Ecto neural progenitor cell (in vitro differentiated cells): ENCODE results near the gene THSD4.
"Not testable (repeated sequence)": the region's sequence is repeated elsewhere in the genome, so short reads cannot be mapped to it uniquely, and the experiment has no call there.

Experiments used
- DNase-seq: peaks from one replicate; pipeline ENCODE4 v3.0.0-alpha.2; 2018; ENCODE audit warnings: low spot score

THSD4 gene

GRCh38 chr15:71350622-71351378, 235.5 kb downstream of the THSD4 start:
- no peak for DNase-seq

DNA sequence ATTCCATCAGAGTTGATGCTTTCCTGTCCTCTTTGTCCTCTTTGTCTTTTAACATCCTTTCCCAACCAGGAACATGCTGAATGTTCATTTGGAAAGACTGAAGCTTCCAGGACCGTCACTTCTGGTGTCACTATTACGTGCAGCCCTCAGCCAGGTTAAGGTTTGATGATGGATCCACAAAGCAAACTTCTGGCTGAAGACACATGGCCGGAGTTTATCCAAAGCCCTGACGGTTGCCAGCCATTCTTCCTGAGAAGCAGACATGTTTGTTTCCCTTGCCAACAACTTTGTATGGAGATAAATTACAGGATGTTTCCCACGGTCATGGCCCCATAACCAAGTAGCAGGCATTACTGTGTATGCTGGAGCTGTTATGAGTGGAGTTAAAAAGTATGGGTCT, 236.9 kb downstream of the THSD4 start:
- DNase-seq = no peak

DNA sequence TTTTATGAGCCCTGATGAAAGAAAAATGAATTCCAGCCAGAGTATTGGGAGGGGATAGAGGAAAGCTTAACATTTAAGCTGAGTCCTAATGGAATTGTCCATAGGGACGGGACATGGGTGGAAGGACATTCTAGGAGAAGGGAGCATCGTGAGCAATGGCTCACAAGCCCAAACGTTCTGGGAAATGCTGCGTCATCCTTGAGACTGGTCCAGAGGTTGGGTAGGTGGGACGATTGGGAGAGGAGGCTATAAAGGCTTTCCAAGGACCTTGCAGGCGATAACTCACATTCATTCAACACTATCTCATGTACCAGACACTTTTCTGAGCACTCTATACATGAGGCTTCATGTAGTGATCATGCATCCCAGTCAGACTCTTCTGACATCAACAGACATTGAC, 237.5 kb downstream of the THSD4 start:
- DNase-seq = no peak

GRCh38 chr15:71353171-71353570, 237.9 kb downstream of the THSD4 start:
- DNase-seq = no peak

DNA sequence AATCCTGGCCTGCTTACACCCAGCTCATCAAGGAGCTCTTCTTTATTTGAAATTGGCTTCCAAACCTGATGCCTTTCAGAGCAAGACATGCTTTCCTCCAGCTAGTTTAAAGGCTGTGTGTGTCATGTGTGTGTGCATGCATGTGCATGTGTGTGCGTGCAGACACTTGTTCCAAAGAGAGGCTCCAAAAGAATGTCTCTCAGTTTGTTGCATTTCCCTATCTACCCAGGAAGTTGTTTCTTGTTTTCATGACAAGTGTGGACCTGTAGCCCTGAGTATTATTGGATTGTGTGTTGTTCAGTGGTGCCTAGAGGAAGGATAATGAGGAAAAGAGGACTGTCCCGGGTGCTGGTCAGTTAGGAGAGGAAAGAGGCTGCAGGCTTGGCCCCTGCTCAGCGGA, 240.0 kb downstream of the THSD4 start:
- DNase-seq = no peak

DNA sequence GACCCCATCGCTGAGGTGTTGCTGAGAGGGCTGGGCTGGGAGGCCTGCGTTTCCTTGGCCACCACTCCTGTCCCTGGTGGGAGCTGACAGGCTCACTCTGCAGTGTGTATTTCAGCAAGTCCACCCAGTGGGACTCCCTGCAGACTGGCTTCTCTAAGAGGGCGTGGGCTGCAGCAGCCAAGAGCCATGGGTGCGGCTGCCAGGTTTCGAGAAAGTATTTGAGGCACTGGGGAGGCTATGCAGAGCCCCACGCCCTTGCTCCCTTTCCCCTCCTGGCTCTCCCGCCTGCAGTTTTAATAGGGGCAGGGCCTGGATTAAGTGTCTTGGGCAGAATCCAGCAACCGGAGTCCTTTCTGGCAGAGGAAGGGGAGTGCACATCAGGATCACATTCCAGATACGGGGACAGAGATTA, 242.1 kb downstream of the THSD4 start:
- DNase-seq = peak; percentile 51

- no peak for DNase-seq
Observed at GRCh38 chr15:71357967-71358366, 242.7 kb downstream of the THSD4 start.

DNA sequence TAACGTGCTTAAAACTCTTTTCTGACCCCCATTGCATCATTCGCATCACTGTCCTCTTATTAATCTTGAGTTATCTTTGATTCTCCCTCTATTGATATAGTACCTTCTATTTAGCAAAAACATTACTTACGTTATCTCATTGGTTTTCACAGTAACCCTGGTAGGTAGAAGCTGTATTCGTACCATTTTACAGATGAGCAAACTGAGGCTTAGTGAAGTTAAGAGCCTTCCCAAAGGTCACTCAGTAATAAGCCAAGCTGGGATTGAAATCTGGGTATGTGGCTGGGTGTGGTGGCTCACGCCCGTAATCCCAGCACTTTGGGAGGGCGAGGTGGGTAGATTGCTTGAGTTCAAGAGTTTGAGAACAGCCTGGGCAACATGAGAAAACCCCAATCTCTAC, 244.0 kb downstream of the THSD4 start:
- DNase-seq = no peak

GRCh38 chr15:71362556-71362955, 247.3 kb downstream of the THSD4 start:
- DNase-seq = no peak

DNA sequence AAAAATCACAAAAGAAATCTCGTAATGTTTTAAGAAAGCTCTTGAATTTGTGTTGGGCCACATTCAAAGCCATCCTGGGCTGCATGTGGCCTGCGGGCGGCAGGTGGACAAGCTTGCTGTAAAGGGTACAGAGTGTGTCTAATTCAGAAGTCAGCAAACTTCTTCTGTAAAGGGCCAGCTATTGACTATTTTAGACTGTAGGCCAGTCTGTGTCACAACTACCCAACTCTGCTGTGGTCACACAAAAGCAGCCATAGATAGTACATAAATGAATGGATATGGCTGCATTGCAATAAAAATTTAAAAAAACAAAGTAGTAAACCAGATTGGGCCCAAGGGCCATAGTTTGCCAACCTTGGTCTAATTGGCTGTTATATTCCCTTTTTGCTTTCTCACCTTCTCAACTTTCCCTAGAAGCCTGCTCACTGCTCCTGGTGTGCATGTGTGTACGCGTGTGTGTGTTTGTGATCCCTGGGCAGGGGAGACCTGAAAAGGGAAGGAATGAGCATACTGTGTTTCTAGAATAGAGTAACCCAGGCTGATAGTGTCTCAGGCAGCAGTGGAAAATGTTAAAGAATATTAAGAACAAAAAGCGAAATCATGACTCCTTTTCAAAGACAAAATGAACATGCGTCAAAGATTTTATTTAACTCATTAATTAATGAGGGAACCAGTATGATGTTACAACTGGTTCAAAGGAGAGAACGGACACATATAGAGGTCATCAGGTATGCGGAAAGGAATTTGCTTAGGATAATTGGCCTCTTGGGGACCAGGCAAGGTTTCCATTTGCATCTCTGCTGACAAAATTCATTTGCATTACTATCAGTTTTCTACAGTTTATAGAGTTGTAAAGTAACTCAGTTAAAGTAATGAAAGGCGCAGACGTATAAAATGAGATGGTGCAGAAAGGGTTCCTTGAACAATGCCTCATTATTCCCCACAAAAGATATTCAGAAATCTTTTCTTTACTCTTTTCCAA, 248.0 kb downstream of the THSD4 start:
- DNase-seq = no peak

GRCh38 chr15:71364117-71364584, 248.9 kb downstream of the THSD4 start:
- no peak for DNase-seq

DNA sequence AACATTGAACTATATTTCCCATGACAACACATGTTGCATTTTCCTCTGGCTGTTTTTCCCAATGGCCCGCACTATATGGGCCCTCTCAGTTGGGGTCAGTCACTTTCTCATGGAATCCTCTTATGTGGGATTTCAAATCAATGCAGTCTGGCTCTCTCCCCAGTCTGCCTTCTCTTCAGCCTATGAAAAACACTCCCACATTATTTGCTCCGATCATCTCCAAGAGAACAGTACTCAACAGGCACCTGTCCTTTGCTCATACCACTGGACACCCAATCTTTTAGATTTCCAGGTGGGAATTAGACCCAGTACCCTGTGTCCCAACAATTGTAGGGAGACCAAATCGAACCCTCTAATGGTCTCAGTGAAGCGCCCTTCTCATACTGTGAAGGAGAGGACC, 251.3 kb downstream of the THSD4 start:
- no peak for DNase-seq

DNA sequence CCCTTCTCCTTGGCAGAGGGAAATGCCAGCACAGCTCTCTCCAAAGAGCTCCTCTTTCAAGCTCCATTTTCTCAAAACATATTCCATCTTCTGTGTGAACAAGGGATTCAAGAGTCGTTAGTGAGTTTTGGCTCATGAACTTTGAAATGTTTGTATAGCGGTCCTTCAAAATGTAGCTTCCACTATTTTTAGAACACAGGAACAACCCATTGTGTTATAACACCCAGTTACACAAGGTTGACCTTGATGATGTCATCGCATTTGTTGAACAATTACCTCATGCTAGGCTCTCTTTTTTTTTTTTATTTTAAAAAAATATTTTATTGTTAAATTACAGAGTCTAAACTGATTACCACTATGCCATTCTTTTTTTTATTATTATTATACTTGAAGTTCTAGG, 251.7 kb downstream of the THSD4 start:
- no peak for DNase-seq

DNA sequence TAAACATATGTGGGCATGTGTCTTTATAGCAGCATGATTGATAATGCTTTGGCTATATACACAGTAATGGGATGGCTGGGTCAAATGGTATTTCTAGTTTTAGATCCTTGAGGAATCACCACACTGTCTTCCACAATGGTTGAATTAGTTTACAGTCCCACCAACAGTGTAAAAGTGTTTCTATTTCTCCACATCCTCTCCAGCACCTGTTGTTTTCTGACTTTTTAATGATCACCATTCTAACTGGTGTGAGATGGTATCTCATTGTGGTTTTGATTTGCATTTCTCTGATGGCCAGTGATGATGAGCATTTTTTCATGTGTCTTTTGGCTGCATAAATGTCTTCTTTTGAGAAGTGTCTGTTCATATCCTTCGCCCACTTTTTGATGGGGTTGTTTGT, 252.5 kb downstream of the THSD4 start:
- not testable (repeated sequence) for DNase-seq

GRCh38 chr15:71372769-71373168, 257.5 kb downstream of the THSD4 start:
- not testable (repeated sequence) for DNase-seq

DNA sequence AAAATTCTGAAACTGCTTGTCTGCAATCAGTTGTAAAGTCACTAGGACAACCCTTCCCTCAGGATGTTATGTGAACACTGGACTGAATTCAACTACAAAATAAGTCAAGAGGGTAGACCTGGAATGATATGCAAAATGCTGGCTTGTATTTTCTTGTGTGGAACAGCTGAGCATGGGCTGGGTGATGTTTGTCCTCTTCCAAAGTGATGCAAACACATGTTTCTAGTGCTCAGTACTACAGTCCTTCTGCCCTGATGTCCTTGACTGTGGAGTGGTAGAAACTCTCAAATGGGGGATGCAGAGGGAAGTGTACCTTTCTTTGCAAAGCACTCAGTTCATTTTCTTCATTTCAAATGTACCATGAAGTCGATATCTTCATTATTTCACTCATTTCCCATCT, 258.6 kb downstream of the THSD4 start:
- DNase-seq = no peak

DNA sequence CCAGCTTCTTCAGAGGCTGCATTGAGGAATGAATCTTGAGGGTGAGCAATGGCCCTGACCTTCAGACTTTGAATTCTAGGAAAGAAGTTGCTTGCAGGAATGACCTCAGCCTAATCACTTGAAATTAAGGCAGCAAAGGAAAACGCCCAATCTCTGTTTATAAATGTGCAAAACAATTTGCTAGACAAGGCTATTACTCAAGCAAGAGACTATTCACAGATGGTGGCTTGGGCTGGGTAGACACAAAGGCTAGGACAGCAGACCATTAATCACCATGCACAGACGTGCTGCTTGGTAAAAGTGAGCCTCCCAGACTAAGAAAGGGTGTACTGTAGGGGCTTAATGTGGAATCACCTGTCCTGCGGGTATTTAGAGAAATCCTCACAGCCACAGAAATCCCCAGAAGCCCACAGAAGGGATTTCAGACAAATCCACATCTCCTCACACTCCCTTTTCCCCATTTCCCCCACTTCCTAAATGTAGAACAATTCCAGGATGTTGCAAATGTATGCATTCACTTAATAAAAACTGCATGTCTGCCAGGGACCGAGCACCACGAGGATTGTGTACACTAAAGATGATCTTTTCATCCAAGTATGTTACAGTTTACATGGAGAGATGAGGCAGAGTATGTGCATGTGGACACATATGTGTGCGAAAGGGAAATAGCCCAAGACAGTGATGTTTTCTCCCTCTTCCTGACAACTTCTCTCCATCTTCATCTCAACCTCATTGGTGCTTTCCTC, 259.5 kb downstream of the THSD4 start:
- no peak for DNase-seq

- no peak for DNase-seq
Observed at GRCh38 chr15:71375934-71376333, 260.7 kb downstream of the THSD4 start.

GRCh38 chr15:71379893-71380292, 264.6 kb downstream of the THSD4 start:
- DNase-seq = no peak

DNA sequence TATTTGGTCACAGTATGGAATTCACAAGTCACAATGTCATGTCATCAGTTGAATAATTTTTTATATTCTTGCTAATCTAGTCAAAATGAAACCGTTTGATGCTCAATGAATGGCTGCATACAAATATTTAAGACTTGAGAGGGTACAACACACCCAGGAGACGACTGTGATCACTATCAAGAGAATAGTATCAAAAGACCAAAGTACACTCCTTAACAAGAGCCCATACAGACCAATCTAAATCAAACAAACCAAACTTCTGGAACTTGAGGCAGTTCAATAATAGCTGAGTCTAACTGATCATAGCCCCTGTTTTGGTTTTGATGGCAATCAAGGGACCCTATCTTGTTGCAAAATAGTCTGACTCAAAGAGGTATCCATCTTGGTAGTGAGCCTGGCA, 265.1 kb downstream of the THSD4 start:
- no peak for DNase-seq

- no peak for DNase-seq
Observed at GRCh38 chr15:71384501-71384900, 269.2 kb downstream of the THSD4 start.

- no peak for DNase-seq
Observed at GRCh38 chr15:71385026-71385425, 269.8 kb downstream of the THSD4 start.
